ACC112 (cell line): Measurements from ENCODE around the gene RNU7-1.

ENCODE experiments used
- H2AFZ ChIP-seq: fragments of 200-600 bp; sonication (generic); one replicate; pipeline ENCODE4 v1.6.0; 2017; ENCODE audit warnings: antibody characterized with exemption, low read length; ENCODE audit not compliant: unreplicated experiment
- H3K27ac ChIP-seq: fragments of 200-600 bp; sonication (generic); 2 replicates; pipeline ENCODE4 v1.5.1; 2014; ENCODE audit warnings: low read depth, mild to moderate bottlenecking, antibody characterized with exemption, low read length, moderate library complexity
- H3K27me3 ChIP-seq: fragments of 200-600 bp; sonication (generic); 2 replicates; pipeline ENCODE4 v1.6.1; 2014; ENCODE audit warnings: mild to moderate bottlenecking, antibody characterized with exemption, low read length, moderate library complexity, mixed read lengths; ENCODE audit not compliant: insufficient read depth
- H3K36me3 ChIP-seq: fragments of 200-600 bp; sonication (generic); 2 replicates; pipeline ENCODE4 v1.6.1; 2016; ENCODE audit warnings: mild to moderate bottlenecking, antibody characterized with exemption, low read length, moderate library complexity, mixed read lengths; ENCODE audit not compliant: insufficient read depth
- H3K4me1 ChIP-seq: fragments of 200-600 bp; sonication (generic); one replicate; pipeline ENCODE4 v1.6.1; 2016; ENCODE audit warnings: low read length, mixed read lengths; ENCODE audit not compliant: insufficient read depth, unreplicated experiment, control insufficient read depth
- H3K4me3 ChIP-seq: fragments of 200-600 bp; sonication (generic); 2 replicates; pipeline ENCODE4 v1.5.1; 2014; ENCODE audit warnings: mild to moderate bottlenecking, low read depth, low read length
- H3K79me2 ChIP-seq: fragments of 200-600 bp; sonication (generic); one replicate; pipeline ENCODE4 v1.6.0; 2016; ENCODE audit warnings: low read length; ENCODE audit not compliant: control insufficient read depth, unreplicated experiment, insufficient read depth

RNU7-1 gene

DNA sequence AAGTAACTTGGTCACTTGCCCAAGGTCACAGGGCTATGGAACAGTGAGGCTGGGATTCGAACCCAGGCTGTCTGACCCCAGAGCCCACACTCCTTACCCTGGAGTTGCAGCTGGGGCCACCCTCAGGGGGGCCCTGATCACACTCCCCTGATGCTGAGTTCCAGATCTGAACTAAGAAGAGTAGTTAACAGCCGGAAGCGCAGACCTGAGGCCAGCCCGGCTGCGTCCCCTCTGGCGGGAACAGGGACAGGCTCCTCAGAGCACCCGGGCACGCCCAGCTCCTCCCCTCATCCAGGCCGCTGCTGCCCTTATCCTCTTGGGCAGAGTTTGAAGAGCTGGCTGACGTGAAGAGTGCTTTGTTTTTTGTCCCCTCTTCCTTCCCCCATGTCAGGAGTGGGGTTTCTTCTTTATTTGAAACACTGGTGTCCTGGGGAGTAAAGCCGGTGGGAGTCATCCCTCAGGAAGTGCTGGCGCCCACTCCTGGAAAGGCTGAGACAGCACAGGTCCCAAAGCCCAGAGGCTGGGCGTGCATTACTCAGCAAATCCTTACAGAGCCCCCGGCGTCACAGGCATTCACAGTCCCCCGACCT lies 18.2 kb downstream of the RNU7-1 start:
- H2AFZ ChIP-seq, result peak overlapping the region; percentile 51
- H3K79me2 ChIP-seq, result no peaks in the 10 kb centered on the region
- H3K4me3 ChIP-seq, result peak overlapping the region; percentile 60
- H3K27ac ChIP-seq, result peak overlapping the region; percentile 87
- peaks cover 4% of the 10 kb centered on the region; the same call in 1 of the 2 replicates for H3K36me3 ChIP-seq
- H3K27me3 ChIP-seq, result no peaks in the 10 kb centered on the region
- H3K4me1 ChIP-seq, result peaks cover 19% of the 10 kb centered on the region

DNA sequence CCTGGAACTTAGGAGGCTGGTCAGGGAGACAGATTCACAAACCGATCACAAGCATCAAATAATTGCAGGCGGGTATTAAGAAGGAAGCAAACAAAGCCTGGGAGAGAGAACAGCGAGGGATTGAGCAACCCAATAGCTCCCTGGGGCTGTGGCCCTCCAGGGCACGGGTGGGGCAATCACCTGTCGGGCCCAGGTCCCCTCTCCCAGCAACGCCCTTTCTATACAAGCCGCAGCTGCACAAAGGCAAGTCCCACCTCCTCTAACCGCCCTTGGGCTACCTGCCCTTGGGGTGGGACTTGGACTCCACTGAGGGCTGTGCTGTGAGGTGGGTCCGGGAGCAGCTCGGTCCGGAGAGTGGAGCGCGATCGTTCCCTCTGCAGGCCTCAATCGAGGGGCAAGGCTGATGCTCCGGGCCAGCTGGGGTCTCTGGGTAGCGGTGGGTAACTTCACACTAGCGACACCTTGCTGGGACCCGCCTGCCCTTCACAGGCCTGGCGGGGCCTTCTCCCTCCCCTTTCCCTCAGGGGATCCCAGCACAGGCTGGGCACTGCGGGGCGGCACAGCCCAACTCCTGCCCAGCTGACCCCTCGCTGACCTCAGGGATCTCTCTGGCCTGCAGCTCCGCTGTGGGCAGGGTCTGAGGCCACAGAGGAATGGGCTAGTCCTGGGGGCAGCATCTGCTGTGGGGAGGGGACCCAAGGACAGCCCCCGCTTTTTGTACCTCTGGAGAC lies 18.8 kb downstream of the RNU7-1 start:
- Histone ChIP-seq H3K27ac (peak overlapping the region; percentile 87), H3K27me3 (no peaks in the 10 kb centered on the region), H3K4me1 (peaks cover 19% of the 10 kb centered on the region), H3K79me2 (peaks cover under 1% of the 10 kb centered on the region), H2AFZ (peak overlapping the region; percentile 51), H3K36me3 (peaks cover 4% of the 10 kb centered on the region; the same call in 1 of the 2 replicates), H3K4me3 (peak overlapping the region; percentile 60; the same call in 1 of the 2 replicates)

DNA sequence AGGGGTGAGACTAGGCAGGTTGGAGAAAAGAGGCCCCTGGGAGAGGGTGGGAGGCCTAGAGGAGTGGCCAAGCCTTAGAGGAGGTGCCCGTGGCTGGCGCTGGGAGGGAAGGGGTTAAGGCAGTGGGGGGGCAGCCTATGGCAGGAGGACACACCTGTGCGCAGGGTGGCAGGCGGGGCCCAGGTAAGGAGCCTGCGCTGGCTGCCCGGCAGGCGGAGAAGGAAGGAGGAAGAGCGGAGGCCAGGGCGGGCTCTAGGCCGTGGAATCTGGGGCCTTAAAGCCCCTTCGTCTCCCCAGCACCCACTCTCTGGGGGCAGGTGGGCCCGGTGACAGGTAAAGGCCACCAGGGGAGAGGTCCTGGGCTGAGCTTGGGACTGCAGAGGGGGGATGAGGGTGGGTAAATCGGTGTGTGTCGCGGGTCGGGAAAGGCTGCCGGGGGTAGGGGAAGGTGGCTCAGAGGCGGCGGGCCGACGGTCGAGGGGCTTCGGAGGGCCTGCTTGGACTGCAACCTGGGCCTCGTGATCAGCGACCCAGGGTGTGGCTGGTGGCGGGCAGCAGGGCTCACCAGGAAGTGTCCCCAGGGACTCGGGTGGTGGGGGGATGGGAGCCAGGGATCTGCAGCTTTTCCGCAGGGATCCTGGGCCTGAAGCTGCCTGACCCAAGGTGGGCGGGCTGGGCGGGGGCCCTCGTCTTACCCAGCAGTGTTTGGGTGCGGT lies 19.6 kb downstream of the RNU7-1 start:
- Histone ChIP-seq H3K4me1 (peaks cover 19% of the 10 kb centered on the region), H3K27ac (no peak overlapping the region), H3K4me3 (no peak overlapping the region), H3K79me2 (peaks cover 7% of the 10 kb centered on the region), H3K27me3 (no peaks in the 10 kb centered on the region), H2AFZ (no peak overlapping the region), H3K36me3 (peaks cover 4% of the 10 kb centered on the region; the same call in 1 of the 2 replicates)

DNA sequence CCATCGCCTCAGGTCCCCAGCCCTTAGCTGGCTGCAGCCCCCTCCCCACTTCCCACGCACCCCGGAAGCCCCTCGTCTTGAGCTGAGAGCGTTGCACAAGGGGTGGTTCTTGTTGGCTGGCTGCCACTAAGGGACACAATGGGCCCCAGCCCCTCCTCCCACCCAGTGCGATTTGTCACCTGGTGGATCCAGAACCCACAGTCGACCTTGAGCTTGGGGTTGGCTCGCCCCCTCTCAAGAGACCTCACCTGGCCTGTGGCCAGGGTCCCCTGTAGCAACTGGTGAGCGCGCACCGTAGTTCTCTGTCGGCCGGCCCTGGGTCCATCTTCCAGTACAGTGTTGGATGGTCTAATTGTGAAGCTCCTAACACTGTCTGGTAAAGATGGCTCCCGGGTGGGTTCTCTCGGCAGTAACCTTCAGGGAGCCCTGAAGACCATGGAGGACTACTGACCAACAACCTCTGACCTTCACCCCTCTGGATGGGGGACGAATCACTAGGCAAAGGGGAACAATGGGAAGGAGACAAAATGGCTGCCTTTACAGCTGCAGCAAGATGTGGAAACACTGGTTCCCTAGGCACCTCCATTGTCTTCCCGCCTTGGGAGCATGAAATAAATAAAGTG lies 20.3 kb downstream of the RNU7-1 start:
- no peak overlapping the region for H3K4me3 ChIP-seq
- H2AFZ ChIP-seq, result no peak overlapping the region
- H3K27ac ChIP-seq, result no peak overlapping the region
- H3K36me3 ChIP-seq, result peaks cover 8% of the 10 kb centered on the region; the same call in 1 of the 2 replicates
- peaks cover 22% of the 10 kb centered on the region for H3K4me1 ChIP-seq
- no peaks in the 10 kb centered on the region for H3K27me3 ChIP-seq
- H3K79me2 ChIP-seq, result peaks cover 14% of the 10 kb centered on the region

DNA sequence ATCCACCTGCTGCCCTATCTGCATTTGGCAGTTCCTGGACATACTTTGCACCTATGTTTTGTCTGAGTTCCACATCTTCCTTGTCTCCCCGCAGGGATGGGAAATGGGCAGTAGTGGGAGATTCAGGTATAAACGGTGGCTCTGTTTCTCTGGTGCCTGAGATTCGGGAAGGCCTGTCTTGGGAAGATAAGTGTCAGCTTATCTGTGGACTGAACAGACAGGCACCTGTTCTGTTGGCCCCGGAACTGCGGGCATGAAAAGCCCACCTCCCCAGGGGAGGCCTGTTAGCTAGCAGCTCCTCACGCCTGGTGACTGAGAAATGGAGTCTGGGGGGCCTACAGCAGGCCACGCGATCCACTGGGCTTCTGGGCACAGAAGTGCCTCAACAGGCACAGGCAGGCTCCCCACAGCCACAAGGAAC lies 21.0 kb downstream of the RNU7-1 start:
- Histone ChIP-seq H3K27me3 (no peaks in the 10 kb centered on the region), H3K4me1 (peaks cover 27% of the 10 kb centered on the region), H2AFZ (no peak overlapping the region), H3K4me3 (no peak overlapping the region), H3K36me3 (peaks cover 12% of the 10 kb centered on the region; the same call in 1 of the 2 replicates), H3K79me2 (peaks cover 21% of the 10 kb centered on the region), H3K27ac (peak overlapping the region; percentile 15; the same call in 1 of the 2 replicates)

DNA sequence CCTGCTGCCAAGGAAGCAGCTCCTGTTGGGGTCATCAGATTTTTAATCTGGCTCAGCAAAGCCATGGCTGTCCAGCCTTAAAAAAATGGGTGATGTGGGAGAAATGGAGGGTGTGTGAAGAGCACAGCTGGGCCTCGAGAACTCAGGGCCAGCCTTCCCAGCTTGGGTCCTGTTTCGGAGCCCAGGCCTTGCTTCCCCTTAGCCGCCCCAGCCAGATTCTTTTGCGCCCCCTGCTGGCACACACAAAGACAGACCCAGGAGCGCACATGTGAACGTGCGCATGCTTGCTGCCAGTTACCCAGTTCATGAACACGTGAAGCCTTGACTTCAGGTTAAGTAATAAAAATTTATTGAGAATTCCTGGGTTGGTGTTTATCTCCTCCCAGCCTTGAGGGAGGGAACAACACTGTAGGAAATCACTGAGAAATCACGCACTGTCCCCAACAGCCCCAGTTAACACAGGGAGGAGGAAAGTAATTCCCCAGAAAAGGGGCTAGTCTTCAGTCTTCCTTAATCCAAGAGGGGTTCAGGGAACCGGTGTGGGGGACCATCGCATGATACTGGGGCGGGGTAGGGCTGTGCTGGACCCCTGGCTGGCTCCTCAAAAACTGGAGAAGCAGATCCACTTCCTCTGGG lies 21.5 kb downstream of the RNU7-1 start:
- peaks cover 26% of the 10 kb centered on the region for H3K79me2 ChIP-seq
- no peaks in the 10 kb centered on the region for H3K27me3 ChIP-seq
- H3K27ac ChIP-seq, result peak overlapping the region; percentile 15; the same call in 1 of the 2 replicates
- H3K4me1 ChIP-seq, result peaks cover 27% of the 10 kb centered on the region
- H3K4me3 ChIP-seq, result no peak overlapping the region
- H3K36me3 ChIP-seq, result peaks cover 12% of the 10 kb centered on the region; the same call in 1 of the 2 replicates
- no peak overlapping the region for H2AFZ ChIP-seq

DNA sequence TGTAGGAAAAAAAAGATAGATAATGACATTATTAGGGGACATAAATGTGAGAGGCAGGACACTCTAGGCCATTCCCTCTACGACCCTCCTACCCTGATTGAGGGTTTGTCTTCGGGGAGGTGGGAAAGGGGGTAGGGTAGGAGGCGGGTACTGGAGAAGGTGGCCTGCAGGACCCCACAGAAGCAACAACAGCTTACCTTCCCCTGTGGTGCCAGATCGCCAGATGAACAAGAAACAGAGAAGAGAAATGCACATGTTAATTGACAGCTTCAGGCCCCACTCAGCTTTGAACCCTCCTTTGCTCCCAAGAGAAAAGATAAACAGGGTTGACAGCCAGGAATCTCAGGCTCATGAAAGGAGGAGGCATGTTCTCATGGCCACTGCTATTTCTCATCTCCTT lies 22.1 kb downstream of the RNU7-1 start:
- Histone ChIP-seq H3K4me1 (peaks cover 27% of the 10 kb centered on the region), H3K79me2 (peaks cover 30% of the 10 kb centered on the region), H3K27ac (no peak overlapping the region), H2AFZ (no peak overlapping the region), H3K4me3 (no peak overlapping the region), H3K36me3 (peaks cover 12% of the 10 kb centered on the region; the same call in 1 of the 2 replicates), H3K27me3 (no peaks in the 10 kb centered on the region)

DNA sequence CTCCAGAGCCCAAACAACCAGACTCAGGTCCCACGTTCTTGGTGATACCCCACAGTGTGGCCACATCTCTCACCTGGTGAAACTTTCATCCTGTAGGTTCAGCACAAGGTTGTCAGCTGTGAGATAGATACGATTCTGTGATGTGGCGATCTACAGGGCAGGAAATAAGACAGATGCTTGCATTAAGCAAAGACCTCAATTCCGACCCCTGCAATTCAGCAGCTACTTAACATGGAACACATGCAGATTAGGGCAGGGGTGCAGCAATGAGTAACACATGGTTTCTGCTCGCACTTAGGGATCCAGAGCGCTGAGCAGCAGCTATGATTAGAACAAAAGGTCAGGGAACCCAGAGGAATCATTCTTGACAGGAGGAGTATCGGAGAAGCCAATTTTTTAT lies 22.7 kb downstream of the RNU7-1 start:
- H3K27ac ChIP-seq, result no peak overlapping the region
- peaks cover 22% of the 10 kb centered on the region for H3K4me1 ChIP-seq
- peaks cover 12% of the 10 kb centered on the region; the same call in 1 of the 2 replicates for H3K36me3 ChIP-seq
- H2AFZ ChIP-seq, result no peak overlapping the region
- peaks cover 36% of the 10 kb centered on the region for H3K79me2 ChIP-seq
- no peak overlapping the region for H3K4me3 ChIP-seq
- no peaks in the 10 kb centered on the region for H3K27me3 ChIP-seq

DNA sequence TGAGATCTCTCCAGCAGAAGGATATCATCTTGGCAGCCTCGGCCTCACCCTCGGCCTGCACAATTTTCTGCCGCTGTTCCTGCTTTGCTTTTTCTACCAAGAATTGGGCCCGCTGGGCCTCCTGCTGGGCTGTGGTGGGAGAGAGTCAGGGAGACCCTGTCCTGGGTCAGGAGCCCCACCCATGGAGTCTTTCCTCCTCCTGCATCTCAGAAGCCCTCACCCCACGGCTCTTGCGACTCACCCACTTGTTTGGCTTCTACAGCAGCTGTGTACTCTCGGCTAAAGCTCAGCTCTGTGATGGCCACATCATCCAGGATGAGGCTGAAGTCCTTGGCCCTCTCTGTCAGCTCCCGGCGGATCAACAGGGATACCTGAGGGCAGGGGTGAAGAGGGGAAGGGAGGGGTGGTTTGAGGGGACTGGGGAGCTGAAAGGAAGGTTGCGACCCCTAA lies 24.1 kb downstream of the RNU7-1 start:
- Histone ChIP-seq H3K79me2 (peaks cover 49% of the 10 kb centered on the region), H3K4me1 (peaks cover 18% of the 10 kb centered on the region), H2AFZ (no peak overlapping the region), H3K4me3 (no peak overlapping the region), H3K27me3 (no peaks in the 10 kb centered on the region), H3K36me3 (peaks cover 12% of the 10 kb centered on the region; the same call in 1 of the 2 replicates), H3K27ac (no peak overlapping the region)

DNA sequence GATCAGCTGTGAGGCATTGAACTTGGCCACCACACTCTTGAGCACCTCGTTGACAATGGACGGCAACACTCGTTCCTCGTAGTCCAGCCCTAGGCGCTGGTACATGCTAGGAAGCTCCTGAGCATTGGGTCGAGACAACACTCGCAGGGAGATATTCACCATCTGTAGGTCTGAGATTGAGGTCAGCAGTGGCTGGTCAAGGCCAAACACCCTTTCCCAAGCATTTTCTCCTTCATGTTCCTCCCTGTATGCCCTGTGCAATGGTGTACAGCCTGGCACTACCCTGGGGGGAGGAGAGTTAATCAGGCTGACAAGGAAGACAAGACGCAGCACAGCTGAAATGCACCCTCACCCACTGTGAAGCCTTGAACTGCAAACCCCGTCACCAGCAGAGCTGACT lies 24.8 kb downstream of the RNU7-1 start:
- Histone ChIP-seq H3K4me3 (peak overlapping the region; percentile 89), H3K4me1 (peaks cover 22% of the 10 kb centered on the region), H3K36me3 (peaks cover 12% of the 10 kb centered on the region; the same call in 1 of the 2 replicates)

More for the DNA sequence above, 24.8 kb downstream of the RNU7-1 start:
- H2AFZ ChIP-seq, result no peak overlapping the region
- H3K27ac ChIP-seq, result no peak overlapping the region
- peaks cover 54% of the 10 kb centered on the region for H3K79me2 ChIP-seq
- no peaks in the 10 kb centered on the region for H3K27me3 ChIP-seq
